ENCODE measurements around the gene CPVL.
A peak's percentile ranks its signal among the peaks of the same experiment; 100 is the strongest.

CPVL gene

GRCh38 chr7:29173458-29173857, 27.1 kb upstream of the CPVL start:
- no peaks in the 10 kb centered on the region for H3K4me1 ChIP-seq
- in situ Hi-C loops (cut with MboI; ENCODE audit: low sequenced_read_pairs), result no loop called here
- no peaks in the 10 kb centered on the region for H3K9me3 ChIP-seq
- H3K36me3 ChIP-seq (replicated peaks), result no peaks in the 10 kb centered on the region
- no peaks in the 10 kb centered on the region for H3K27me3 ChIP-seq (ENCODE audit: low read depth)
- no peak for DNase-seq (ENCODE audit: low spot score in 2 of 2)
- no peak overlapping the region for H3K4me3 ChIP-seq

GRCh38 chr7:29170781-29171180, 24.4 kb upstream of the CPVL start:
- Histone ChIP-seq H3K4me3 (no peak overlapping the region), H3K9me3 (no peaks in the 10 kb centered on the region), H3K27me3 (ENCODE audit: low read depth) (no peaks in the 10 kb centered on the region), H3K36me3 (replicated peaks) (no peaks in the 10 kb centered on the region), H3K4me1 (no peaks in the 10 kb centered on the region)
- in situ Hi-C loops (cut with MboI; ENCODE audit: low sequenced_read_pairs), result no loop called here
- no peak for DNase-seq (ENCODE audit: low spot score in 2 of 2)

- in situ Hi-C loops (cut with MboI; ENCODE audit: low sequenced_read_pairs), result no loop called here
- Histone ChIP-seq H3K4me3 (no peak overlapping the region), H3K9me3 (0 out of 2 replicates have a peak, but pooled peaks cover 4% of the 10 kb centered on the region)
Observed at GRCh38 chr7:29167721-29168120, 21.4 kb upstream of the CPVL start.

GRCh38 chr7:29163854-29164253, 17.5 kb upstream of the CPVL start:
- in situ Hi-C loops (cut with MboI; ENCODE audit: low sequenced_read_pairs), result no loop called here
- no peak overlapping the region for H3K4me3 ChIP-seq
- H3K27me3 ChIP-seq (ENCODE audit: low read depth), result no peaks in the 10 kb centered on the region
- no peak for DNase-seq (ENCODE audit: low spot score in 2 of 2)
- no peaks in the 10 kb centered on the region for H3K4me1 ChIP-seq
- 0 out of 2 replicates have a peak, but pooled peaks cover 4% of the 10 kb centered on the region for H3K9me3 ChIP-seq
- H3K36me3 ChIP-seq (replicated peaks), result no peaks in the 10 kb centered on the region

More at GRCh38 chr7:29167721-29168120, 21.4 kb upstream of the CPVL start:
- DNase-seq (ENCODE audit: low spot score in 2 of 2), result no peak
- Histone ChIP-seq H3K36me3 (replicated peaks) (no peaks in the 10 kb centered on the region), H3K27me3 (ENCODE audit: low read depth) (no peaks in the 10 kb centered on the region), H3K4me1 (no peaks in the 10 kb centered on the region)

- Histone ChIP-seq H3K27me3 (ENCODE audit: low read depth) (no peaks in the 10 kb centered on the region), H3K9me3 (0 out of 2 replicates have a peak, but pooled peaks cover 4% of the 10 kb centered on the region), H3K4me3 (no peak overlapping the region), H3K36me3 (replicated peaks) (no peaks in the 10 kb centered on the region), H3K4me1 (no peaks in the 10 kb centered on the region)
- in situ Hi-C loops (cut with MboI; ENCODE audit: low sequenced_read_pairs), result no loop called here
- no peak for DNase-seq (ENCODE audit: low spot score in 2 of 2)
Observed at GRCh38 chr7:29162577-29162976, 16.2 kb upstream of the CPVL start.

- no peaks in the 10 kb centered on the region for H3K36me3 ChIP-seq (replicated peaks)
- H3K4me1 ChIP-seq, result no peaks in the 10 kb centered on the region; the same call in 1 of the 2 replicates
- H3K27me3 ChIP-seq (ENCODE audit: low read depth), result no peaks in the 10 kb centered on the region
- H3K4me3 ChIP-seq, result no peak overlapping the region
- H3K9me3 ChIP-seq, result 0 out of 2 replicates have a peak, but pooled peaks cover 4% of the 10 kb centered on the region
- in situ Hi-C loops (cut with MboI; ENCODE audit: low sequenced_read_pairs), result no loop called here
- no peak for DNase-seq (ENCODE audit: low spot score in 2 of 2)
Observed at GRCh38 chr7:29161231-29161630, 14.9 kb upstream of the CPVL start.

- Histone ChIP-seq H3K36me3 (replicated peaks) (no peaks in the 10 kb centered on the region), H3K4me1 (no peaks in the 10 kb centered on the region; the same call in 1 of the 2 replicates), H3K9me3 (no peaks in the 10 kb centered on the region), H3K4me3 (no peak overlapping the region), H3K27me3 (ENCODE audit: low read depth) (no peaks in the 10 kb centered on the region)
- no peak for DNase-seq (ENCODE audit: low spot score in 2 of 2)
- in situ Hi-C loops (cut with MboI; ENCODE audit: low sequenced_read_pairs), result no loop called here
Observed at GRCh38 chr7:29160080-29160479, 13.7 kb upstream of the CPVL start.

GRCh38 chr7:29158795-29159423, 12.6 kb upstream of the CPVL start:
- Histone ChIP-seq H3K27me3 (ENCODE audit: low read depth) (no peaks in the 10 kb centered on the region), H3K9me3 (no peaks in the 10 kb centered on the region), H3K4me1 (no peaks in the 10 kb centered on the region; the same call in 1 of the 2 replicates), H3K36me3 (replicated peaks) (no peaks in the 10 kb centered on the region), H3K4me3 (no peak overlapping the region)
- in situ Hi-C loops (cut with MboI; ENCODE audit: low sequenced_read_pairs), result no loop called here
- no peak for DNase-seq (ENCODE audit: low spot score in 2 of 2)

- no peaks in the 10 kb centered on the region for H3K27me3 ChIP-seq (ENCODE audit: low read depth)
- H3K36me3 ChIP-seq (replicated peaks), result no peaks in the 10 kb centered on the region
- DNase-seq (ENCODE audit: low spot score in 2 of 2), result no peak
- in situ Hi-C loops (cut with MboI; ENCODE audit: low sequenced_read_pairs), result no loop called here
- H3K4me3 ChIP-seq, result no peak overlapping the region
- H3K4me1 ChIP-seq, result no peaks in the 10 kb centered on the region; the same call in 1 of the 2 replicates
- no peaks in the 10 kb centered on the region for H3K9me3 ChIP-seq
Observed at GRCh38 chr7:29156907-29157452, 10.6 kb upstream of the CPVL start.

GRCh38 chr7:29154076-29154475, 7.7 kb upstream of the CPVL start:
- Histone ChIP-seq H3K36me3 (replicated peaks) (no peaks in the 10 kb centered on the region), H3K4me1 (no peaks in the 10 kb centered on the region; the same call in 1 of the 2 replicates), H3K4me3 (no peak overlapping the region), H3K27me3 (ENCODE audit: low read depth) (no peaks in the 10 kb centered on the region), H3K9me3 (no peaks in the 10 kb centered on the region)
- DNase-seq (ENCODE audit: low spot score in 2 of 2), result no peak
- in situ Hi-C loops (cut with MboI; ENCODE audit: low sequenced_read_pairs), result no loop called here

GRCh38 chr7:29150856-29151255, 4.5 kb upstream of the CPVL start:
- Histone ChIP-seq H3K9me3 (no peaks in the 10 kb centered on the region), H3K36me3 (replicated peaks) (no peaks in the 10 kb centered on the region), H3K4me3 (no peak overlapping the region), H3K27me3 (ENCODE audit: low read depth) (no peaks in the 10 kb centered on the region), H3K4me1 (peaks cover 2% of the 10 kb centered on the region; the same call in 1 of the 2 replicates)
- in situ Hi-C loops (cut with MboI; ENCODE audit: low sequenced_read_pairs), result no loop called here
- no peak for DNase-seq (ENCODE audit: low spot score in 2 of 2)

- no peaks in the 10 kb centered on the region for H3K9me3 ChIP-seq
- no peaks in the 10 kb centered on the region for H3K27me3 ChIP-seq (ENCODE audit: low read depth)
- H3K36me3 ChIP-seq (replicated peaks), result no peaks in the 10 kb centered on the region
- H3K4me3 ChIP-seq, result no peak overlapping the region
- DNase-seq (ENCODE audit: low spot score in 2 of 2), result no peak
- H3K4me1 ChIP-seq, result peaks cover 7% of the 10 kb centered on the region; the same call in 1 of the 2 replicates
- in situ Hi-C loops (cut with MboI; ENCODE audit: low sequenced_read_pairs), result no loop called here
Observed at GRCh38 chr7:29149036-29149435, 2.7 kb upstream of the CPVL start.

- in situ Hi-C loops (cut with MboI; ENCODE audit: low sequenced_read_pairs), result no loop called here
- Histone ChIP-seq H3K36me3 (replicated peaks) (no peaks in the 10 kb centered on the region), H3K27me3 (ENCODE audit: low read depth) (no peaks in the 10 kb centered on the region), H3K4me3 (no peak overlapping the region), H3K4me1 (peaks cover 7% of the 10 kb centered on the region; the same call in 1 of the 2 replicates), H3K9me3 (no peaks in the 10 kb centered on the region)
- no peak for DNase-seq (ENCODE audit: low spot score in 2 of 2)
Observed at GRCh38 chr7:29147821-29148220, 1.5 kb upstream of the CPVL start.

GRCh38 chr7:29146888-29147609, 712 bp upstream of the CPVL start:
- in situ Hi-C loops (cut with MboI; ENCODE audit: low sequenced_read_pairs), result no loop called here
- Histone ChIP-seq H3K36me3 (replicated peaks) (no peaks in the 10 kb centered on the region), H3K4me3 (peak overlapping the region; percentile 63), H3K27me3 (ENCODE audit: low read depth) (no peaks in the 10 kb centered on the region), H3K4me1 (peaks cover 7% of the 10 kb centered on the region; the same call in 1 of the 2 replicates), H3K9me3 (no peaks in the 10 kb centered on the region)
- peak; percentile 40 to 57 for DNase-seq (ENCODE audit: low spot score in 2 of 2)
